ENCODE measurements around the gene TMEM235. TPM values are rescaled to one million over a fixed set of nuclear protein-coding genes. Genes with fewer than 3 reads are reported as not detected.

Gene TMEM235
- total and polyA plus RNA-seq, 9 of the 15 experiments (the other 6 are each of a cell fraction or from before 2014, with no cell fraction given), result not detected

- no peak for TF ChIP-seq MBD1 (CRISPR knock-in tag; IDR thresholded peaks at IDR 0.05)
- no peak for TF ChIP-seq HSF4 (CRISPR knock-in tag; IDR thresholded peaks at IDR 0.05; ENCODE audit: borderline replicate concordance)
- no peak for TF ChIP-seq PTRF (tag; IDR thresholded peaks at IDR 0.05)
- TF ChIP-seq ZNF551 (CRISPR knock-in tag; IDR thresholded peaks at IDR 0.05), result no peak
- TF ChIP-seq, protein P1, sequence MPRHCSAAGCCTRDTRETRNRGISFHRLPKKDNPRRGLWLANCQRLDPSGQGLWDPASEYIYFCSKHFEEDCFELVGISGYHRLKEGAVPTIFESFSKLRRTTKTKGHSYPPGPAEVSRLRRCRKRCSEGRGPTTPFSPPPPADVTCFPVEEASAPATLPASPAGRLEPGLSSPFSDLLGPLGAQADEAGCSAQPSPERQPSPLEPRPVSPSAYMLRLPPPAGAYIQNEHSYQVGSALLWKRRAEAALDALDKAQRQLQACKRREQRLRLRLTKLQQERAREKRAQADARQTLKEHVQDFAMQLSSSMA (CRISPR knock-in tag; IDR thresholded peaks at IDR 0.05), result peak; percentile 80
- no peak for TF ChIP-seq NR3C1 (CRISPR knock-in tag; IDR thresholded peaks at IDR 0.05)
- TF ChIP-seq, protein P2, sequence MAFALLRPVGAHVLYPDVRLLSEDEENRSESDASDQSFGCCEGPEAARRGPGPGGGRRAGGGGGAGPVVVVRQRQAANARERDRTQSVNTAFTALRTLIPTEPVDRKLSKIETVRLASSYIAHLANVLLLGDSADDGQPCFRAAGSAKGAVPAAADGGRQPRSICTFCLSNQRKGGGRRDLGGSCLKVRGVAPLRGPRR (CRISPR knock-in tag; IDR thresholded peaks at IDR 0.05), result peak; percentile 31; the same call in 1 of the 2 replicates
- no peak for TF ChIP-seq CHAMP1 (IDR thresholded peaks at IDR 0.05)
- TF ChIP-seq LCOR (CRISPR knock-in tag; IDR thresholded peaks at IDR 0.05), result peak; percentile 100
- TF ChIP-seq THRAP3 (IDR thresholded peaks at IDR 0.05; ENCODE audit: borderline replicate concordance), result no peak
- TF ChIP-seq IRF9 (tag; IDR thresholded peaks at IDR 0.05), result no peak
- 0 out of 2 replicates have a peak, but pooled peaks have one; percentile 68 for TF ChIP-seq IRF1 (CRISPR knock-in tag; IDR thresholded peaks at IDR 0.05; ENCODE audit: borderline replicate concordance)
- no peak for TF ChIP-seq HNRNPK (IDR thresholded peaks at IDR 0.05; ENCODE audit: low read depth, low read length, poor library complexity, severe bottlenecking)
- TF ChIP-seq HDAC1 (IDR thresholded peaks at IDR 0.05), result peak in 1 of 2 experiments; percentile 91; a peak in 2 of 4 replicates
- TF ChIP-seq YBX1 (IDR thresholded peaks at IDR 0.05), result no peak
- TF ChIP-seq FOXJ3 (CRISPR knock-in tag; IDR thresholded peaks at IDR 0.05), result no peak
- no peak for TF ChIP-seq TSC22D4 (tag; IDR thresholded peaks at IDR 0.05)
- no peak for TF ChIP-seq ZNF764 (CRISPR knock-in tag; IDR thresholded peaks at IDR 0.05; ENCODE audit: low read depth)
Measured at GRCh38 chr17:78186692-78187595, 44.5 kb upstream of the TMEM235 start, which contains the start of the genes AFMID and TK1 (continued).
